Heart right ventricle (tissue), 16 donors: ENCODE measurements around the gene CD6. TPM values are rescaled to one million over a fixed set of nuclear protein-coding genes. Genes with fewer than 3 reads are reported as not detected.

Source experiments
- ATAC-seq, 8 donors: fragments of 200-7000 bp; cut with Tn5 transposase; one replicate each; pipeline ENCODE4 v1.9.1; 2020; ENCODE audit warnings: mild to moderate bottlenecking in 8 of 8, moderate library complexity in 8 of 8, moderate number of reproducible peaks in 1 of 8
- DNase-seq, 2 donors: peaks; one replicate each; pipeline ENCODE4 v3.0.0-alpha.2; 2020
- H3K27ac ChIP-seq, 10 donors: fragments of 200-600 bp; sonication (generic) in 2 of 10; one replicate each; pipeline versions ENCODE4 v1.5.0 to v1.8.0; 2020 to 2022; ENCODE audit warnings: mild to moderate bottlenecking in 3 of 10
- H3K27me3 ChIP-seq, 7 donors: fragments of 200-600 bp; one replicate each; pipeline ENCODE4 v1.8.0; 2021 to 2022; ENCODE audit warnings: mild to moderate bottlenecking in 2 of 7
- H3K36me3 ChIP-seq, 9 donors: fragments of 200-600 bp; sonication (generic) in 1 of 9; one replicate each; pipeline versions ENCODE4 v1.5.0 to v1.8.0; 2020 to 2022; ENCODE audit warnings: mild to moderate bottlenecking in 2 of 9
- H3K4me1 ChIP-seq, 9 donors: fragments of 200-600 bp; sonication (generic) in 1 of 9; one replicate each; pipeline versions ENCODE4 v1.5.0 to v1.8.0; 2020 to 2022; ENCODE audit warnings: mild to moderate bottlenecking in 4 of 9
- H3K4me3 ChIP-seq, 10 donors: fragments of 200-600 bp; sonication (generic) in 2 of 10; one replicate each; pipeline versions ENCODE4 v1.5.0 to v1.8.0; 2020 to 2022; ENCODE audit warnings: mild to moderate bottlenecking in 7 of 10, moderate library complexity in 2 of 10
- H3K9me3 ChIP-seq, 11 donors: fragments of 200-600 bp in 10 of 11; sonication (generic) in 2 of 11; one replicate each; pipeline versions ENCODE4 v1.5.0 to v1.8.0; 2013 to 2022; ENCODE audit warnings: mild to moderate bottlenecking in 2 of 11, control low read depth in 1 of 11, moderate library complexity in 1 of 11
- WGBS, 2 donors: extraction: QIAGEN DNeasy Blood & Tissue Kit; methylation state at CpG; one replicate each; pipeline ENCODE4 v1.1.7; 2013; ENCODE audit warnings: inconsistent platforms in 1 of 2; 5-methylcytosine and 5-hydroxymethylcytosine counted together
- intact Hi-C, 10 donors: fragments of 100-400 bp; cut with DNase I; formaldehyde crosslinking; loops; one replicate each; pipeline versions ENCODE4 v1.11.1 to v1.14.2; 2022
- polyA plus RNA-seq, 2 donors: library from polyadenylated mRNA; stranded (reverse); fragments of 200-250 nt; gene quantifications; one replicate each; pipeline ENCODE4 v1.2.3, GENCODE V29; 2013
- total RNA-seq, 10 donors: library from RNA; stranded (reverse); fragmentation: NEBNext Ultra II Directional in 3 of 10; extraction: Animal tissue kit (Norgen Biotek cat#: 25700) in 3 of 10; gene quantifications; one replicate each; pipeline versions ENCODE4 v1.2.1 to v1.2.4, GENCODE V29; 2021 to 2023
- TF ChIP-seq, protein P1 (sequence below), 9 donors: fragments of 200-600 bp; sonication (generic) in 2 of 9; IDR thresholded peaks; one replicate each; pipeline versions ENCODE4 v1.5.0 to v1.8.0; 2021 to 2022; ENCODE audit warnings: antibody characterized with exemption in 9 of 9, mild to moderate bottlenecking in 5 of 9, moderate library complexity in 1 of 9
- donor health status: Arrhythmogenic right ventricular cardiomyopathy.
- donor health status: ischemic (EF 13 %, LVEDD 7.1; RV severe dilation, severe dysfunction).
- donor health status: healthy with polysubstance abuse.
- donor health status: DM: no; HTN: yes; CAD: no.
- donor health status: DM: no; HTN: no; CAD: no.
- donor health status: ischemic (EF 25% LVEDD 6.9; RV normal size, moderate dysfunction).
- donor health status: ischemic (EF 25% LVEDD 5.7; RV mildly dilated, moderate dysfunction).
- donor health status: healthy.
- donor health status: DM: yes; HTN: yes; CAD: no.
- donor health status: Ischemic cardiomyopathy.
- donor health status: ischemic (EF 35%, LVEDD 5.7; RV mildly dilated, moderate dysfunction).
- donor health status: nonischemic (EF 11% LVEDD 7.7; RV severe dilation, severe dysfunction).
- donor health status: DM: yes; HTN: yes; CAD: no.
- donor health status: PGD.
- donor health status: ischemic (EF 29% LVEDD 5.4; RV normal size, mild dysfunction).
- donor health status: nonischemic (EF 23%, LVEDD 6.1; RV moderate dilation, normal function).

The CD6 gene
- total and polyA plus RNA-seq, 12 donors = 0.07 to 4.5 (median 0.34) TPM; not detected in 1

DNA sequence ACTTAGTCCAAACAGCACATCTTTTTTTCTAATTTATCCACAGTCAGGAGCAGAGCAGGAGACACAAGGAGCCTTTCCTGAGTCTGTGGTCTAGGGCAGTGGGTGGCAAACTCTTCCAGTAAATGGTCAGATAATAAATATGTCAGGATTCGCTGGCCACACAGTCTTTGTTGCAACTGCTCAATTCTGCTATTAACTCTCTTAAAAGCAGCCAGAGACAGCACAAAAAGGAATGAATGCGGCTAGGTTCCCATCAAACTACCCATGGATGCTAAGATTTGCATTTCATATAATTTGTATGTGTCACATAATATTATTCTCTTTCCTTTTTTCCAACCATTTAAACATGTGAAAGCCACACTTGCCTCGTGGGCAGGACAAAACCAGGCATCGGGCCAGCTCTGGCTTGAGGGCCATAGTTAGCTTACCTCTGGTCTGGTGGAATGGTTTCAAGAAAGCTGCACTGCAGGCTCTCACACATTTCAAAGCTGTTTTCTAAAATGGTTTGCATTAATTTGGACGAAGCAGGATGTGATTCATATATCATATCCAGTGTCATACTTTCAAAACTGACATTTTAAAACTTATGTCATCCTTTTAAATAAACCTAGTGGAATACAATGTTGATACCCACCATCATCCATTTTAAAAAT is 66.1 kb downstream of the CD6 start:
- no peaks in the 10 kb centered on the region for H3K9me3 ChIP-seq
- H3K36me3 ChIP-seq = no peaks in the 10 kb centered on the region
- no peak overlapping the region for H3K27ac ChIP-seq
- ATAC-seq (no peak), DNase-seq (no peak)
- intact Hi-C loops = no loop called here
- no peaks in the 10 kb centered on the region for H3K27me3 ChIP-seq
- WGBS, 2 donors = 58 to 60% methylated on average over 5 of the region's 5 CpGs
- TF ChIP-seq, protein P1, sequence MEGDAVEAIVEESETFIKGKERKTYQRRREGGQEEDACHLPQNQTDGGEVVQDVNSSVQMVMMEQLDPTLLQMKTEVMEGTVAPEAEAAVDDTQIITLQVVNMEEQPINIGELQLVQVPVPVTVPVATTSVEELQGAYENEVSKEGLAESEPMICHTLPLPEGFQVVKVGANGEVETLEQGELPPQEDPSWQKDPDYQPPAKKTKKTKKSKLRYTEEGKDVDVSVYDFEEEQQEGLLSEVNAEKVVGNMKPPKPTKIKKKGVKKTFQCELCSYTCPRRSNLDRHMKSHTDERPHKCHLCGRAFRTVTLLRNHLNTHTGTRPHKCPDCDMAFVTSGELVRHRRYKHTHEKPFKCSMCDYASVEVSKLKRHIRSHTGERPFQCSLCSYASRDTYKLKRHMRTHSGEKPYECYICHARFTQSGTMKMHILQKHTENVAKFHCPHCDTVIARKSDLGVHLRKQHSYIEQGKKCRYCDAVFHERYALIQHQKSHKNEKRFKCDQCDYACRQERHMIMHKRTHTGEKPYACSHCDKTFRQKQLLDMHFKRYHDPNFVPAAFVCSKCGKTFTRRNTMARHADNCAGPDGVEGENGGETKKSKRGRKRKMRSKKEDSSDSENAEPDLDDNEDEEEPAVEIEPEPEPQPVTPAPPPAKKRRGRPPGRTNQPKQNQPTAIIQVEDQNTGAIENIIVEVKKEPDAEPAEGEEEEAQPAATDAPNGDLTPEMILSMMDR (IDR thresholded peaks at IDR 0.05) = no peak
- H3K4me1 ChIP-seq = peaks cover 0 to 26% (median 11%) of the 10 kb centered on the region in 9 donors
- no peak overlapping the region for H3K4me3 ChIP-seq

DNA sequence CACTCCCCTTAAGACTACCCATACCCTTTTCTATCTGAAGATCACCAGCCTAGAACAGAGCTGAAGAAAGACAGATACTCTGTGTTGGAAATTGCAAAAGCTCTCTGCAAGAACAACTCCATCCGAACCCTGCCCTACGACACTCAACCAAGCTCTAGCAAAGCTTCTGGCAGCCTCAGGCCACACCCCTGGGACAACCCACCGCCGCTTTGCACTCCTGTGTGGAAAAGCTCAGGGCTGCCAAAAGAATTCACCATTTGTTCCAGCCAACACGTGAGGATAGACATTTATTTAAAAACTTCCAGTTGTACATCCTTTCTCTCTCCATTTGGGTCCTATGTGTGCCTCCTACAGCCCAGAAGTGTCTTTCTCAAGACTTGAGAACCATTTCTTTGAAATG is 68.4 kb downstream of the CD6 start:
- WGBS, 2 donors = 55 to 65% methylated on average over 5 of the region's 5 CpGs
- Histone ChIP-seq H3K9me3 (no peaks in the 10 kb centered on the region), H3K27me3 (no peaks in the 10 kb centered on the region), H3K4me1 (peaks cover 0 to 29% (median 11%) of the 10 kb centered on the region in 9 donors), H3K4me3 (no peak overlapping the region), H3K36me3 (no peaks in the 10 kb centered on the region), H3K27ac (no peak overlapping the region)
- ATAC-seq (no peak), DNase-seq (no peak)
- intact Hi-C loops = loop anchor here in 1 of 10 donors (1.0 kb wide), 1 partner anchor 11 kb away; no protein-coding TSS in a partner anchor
- TF ChIP-seq, protein P1 (IDR thresholded peaks at IDR 0.05) = no peak

DNA sequence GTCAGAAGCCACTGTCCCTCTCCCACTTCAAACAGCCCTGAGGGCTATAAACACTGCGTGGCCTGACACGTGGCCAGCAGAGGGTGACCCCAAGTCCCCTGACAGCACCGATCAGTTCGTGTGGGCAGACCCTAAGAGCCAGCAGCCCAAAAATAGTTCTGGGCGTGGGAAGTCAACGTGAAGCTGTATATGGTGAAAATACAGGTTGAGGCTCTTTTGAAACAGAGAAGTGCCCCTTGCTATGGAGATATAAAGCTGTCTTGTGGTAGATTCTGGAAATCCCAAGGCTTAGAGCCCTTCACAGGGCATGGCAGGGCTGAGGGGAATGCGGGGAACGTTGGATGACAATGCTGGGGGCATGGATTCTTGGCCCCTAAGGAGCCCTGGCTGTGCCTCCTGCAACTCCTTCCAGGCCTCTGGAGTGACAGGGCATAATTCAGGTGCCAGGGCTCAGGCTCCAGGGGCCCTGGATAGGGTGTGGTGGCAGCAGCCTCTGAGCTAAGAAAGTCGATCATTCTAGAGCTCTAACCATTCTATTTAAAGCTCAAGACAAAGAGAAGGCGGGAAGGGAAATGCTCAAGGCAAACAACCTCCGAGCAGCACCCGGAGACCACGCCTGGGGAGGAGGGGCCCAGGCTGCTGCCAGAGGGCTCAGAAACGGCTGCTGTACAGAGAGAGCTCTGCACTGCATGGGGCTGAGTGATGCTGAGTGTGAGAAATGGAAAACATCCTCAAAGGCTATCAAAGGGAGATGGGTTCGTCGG is 70.5 kb downstream of the CD6 start:
- H3K27ac ChIP-seq = peak overlapping the region; percentile 25 to 84 (median 56)
- H3K4me1 ChIP-seq = peaks cover 0 to 29% (median 11%) of the 10 kb centered on the region in 9 donors
- no peaks in the 10 kb centered on the region for H3K27me3 ChIP-seq
- H3K9me3 ChIP-seq = no peaks in the 10 kb centered on the region
- DNase-seq (peak; percentile 51 to 67), ATAC-seq (peak; percentile 74 to 96 (median 92))
- intact Hi-C loops = no loop called here
- TF ChIP-seq, protein P1 (IDR thresholded peaks at IDR 0.05) = no peak
- H3K36me3 ChIP-seq = no peaks in the 10 kb centered on the region
- 32 to 34% methylated on average over 16 of the region's 16 CpGs for WGBS, 2 donors
- peak overlapping the region in 1 of 10 donors; percentile 10 for H3K4me3 ChIP-seq

DNA sequence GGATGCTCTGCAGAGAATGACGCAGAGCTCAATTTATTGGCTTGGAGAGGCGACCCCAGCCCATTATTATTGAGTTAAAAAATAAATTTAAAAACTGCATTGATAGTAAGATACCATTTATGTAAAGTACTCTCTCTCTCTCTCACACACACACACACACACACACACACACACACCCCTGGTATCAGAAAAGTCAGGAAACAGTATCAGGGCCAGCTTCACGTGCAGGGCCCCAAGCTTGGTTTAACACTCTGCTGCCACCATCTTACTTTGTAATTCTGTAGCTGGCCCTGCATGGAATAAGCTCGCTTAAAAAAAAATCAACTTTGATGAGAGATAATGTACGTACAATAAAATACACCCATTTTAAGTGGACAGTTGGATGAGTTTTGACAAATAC is 71.1 kb downstream of the CD6 start:
- TF ChIP-seq, protein P1 (IDR thresholded peaks at IDR 0.05) = no peak
- 66 to 75% methylated on average over 5 of the region's 5 CpGs for WGBS, 2 donors
- H3K36me3 ChIP-seq = no peaks in the 10 kb centered on the region
- ATAC-seq (no peak), DNase-seq (no peak)
- intact Hi-C loops = no loop called here
- H3K4me3 ChIP-seq = peak overlapping the region in 1 of 10 donors; percentile 22
- peak overlapping the region in 3 of 10 donors; percentile 57 to 64 (median 59) for H3K27ac ChIP-seq
- peaks cover 0 to 29% (median 11%) of the 10 kb centered on the region in 9 donors for H3K4me1 ChIP-seq
- H3K9me3 ChIP-seq = no peaks in the 10 kb centered on the region
- no peaks in the 10 kb centered on the region for H3K27me3 ChIP-seq
